ENCODE data around the gene ZNRF3.

The ZNRF3 gene

GRCh38 chr22:28914201-28914600 is 30.8 kb downstream of the ZNRF3 start:
- no peak for DNase-seq (ENCODE audit: insufficient read length, low spot score)
- no peak for FAIRE-seq
- TF ChIP-seq POLR2A (IDR thresholded peaks at IDR 0.05; ENCODE audit: low read depth, low read length) (no peak), POU2F2 (IDR thresholded peaks at IDR 0.05; ENCODE audit: low read depth, low read length) (no peak), PAX5 (IDR thresholded peaks at IDR 0.05; ENCODE audit: insufficient read depth, low read length, severe bottlenecking) (no peak), TAF1 (IDR thresholded peaks at IDR 0.05; ENCODE audit: low read depth, low read length) (no peak), POLR2AphosphoS5 (IDR thresholded peaks at IDR 0.05; ENCODE audit: low read depth, low read length) (no peak), SPI1 (IDR thresholded peaks at IDR 0.05; ENCODE audit: low read depth, low read length) (no peak)

DNA sequence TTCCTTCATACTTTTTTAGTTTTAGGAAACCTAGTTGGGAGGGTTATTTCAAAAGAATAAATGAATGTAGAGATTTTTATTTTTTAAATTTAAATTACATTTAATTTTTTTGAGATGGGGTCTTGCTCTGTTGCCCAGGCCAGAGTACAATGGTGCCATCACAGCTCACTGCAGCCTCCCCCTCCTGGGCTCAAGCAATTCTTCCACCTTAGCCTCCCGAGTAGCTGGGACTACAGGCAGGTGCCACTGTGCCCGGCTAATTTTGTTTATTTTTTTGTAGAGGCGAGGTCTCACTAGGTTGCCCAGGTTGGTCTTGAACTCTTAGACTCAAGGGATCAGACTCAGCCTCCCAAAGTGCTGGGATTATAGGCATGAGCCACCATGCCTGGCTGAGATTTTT is 32.6 kb downstream of the ZNRF3 start:
- no peak for DNase-seq (ENCODE audit: insufficient read length, low spot score)
- FAIRE-seq: no peak
- no peak for TF ChIP-seq POU2F2 (IDR thresholded peaks at IDR 0.05; ENCODE audit: low read depth, low read length)
- no peak for TF ChIP-seq TAF1 (IDR thresholded peaks at IDR 0.05; ENCODE audit: low read depth, low read length)
- no peak for TF ChIP-seq POLR2AphosphoS5 (IDR thresholded peaks at IDR 0.05; ENCODE audit: low read depth, low read length)
- no peak for TF ChIP-seq SPI1 (IDR thresholded peaks at IDR 0.05; ENCODE audit: low read depth, low read length)
- no peak for TF ChIP-seq PAX5 (IDR thresholded peaks at IDR 0.05; ENCODE audit: insufficient read depth, low read length, severe bottlenecking)
- no peak for TF ChIP-seq POLR2A (IDR thresholded peaks at IDR 0.05; ENCODE audit: low read depth, low read length)

DNA sequence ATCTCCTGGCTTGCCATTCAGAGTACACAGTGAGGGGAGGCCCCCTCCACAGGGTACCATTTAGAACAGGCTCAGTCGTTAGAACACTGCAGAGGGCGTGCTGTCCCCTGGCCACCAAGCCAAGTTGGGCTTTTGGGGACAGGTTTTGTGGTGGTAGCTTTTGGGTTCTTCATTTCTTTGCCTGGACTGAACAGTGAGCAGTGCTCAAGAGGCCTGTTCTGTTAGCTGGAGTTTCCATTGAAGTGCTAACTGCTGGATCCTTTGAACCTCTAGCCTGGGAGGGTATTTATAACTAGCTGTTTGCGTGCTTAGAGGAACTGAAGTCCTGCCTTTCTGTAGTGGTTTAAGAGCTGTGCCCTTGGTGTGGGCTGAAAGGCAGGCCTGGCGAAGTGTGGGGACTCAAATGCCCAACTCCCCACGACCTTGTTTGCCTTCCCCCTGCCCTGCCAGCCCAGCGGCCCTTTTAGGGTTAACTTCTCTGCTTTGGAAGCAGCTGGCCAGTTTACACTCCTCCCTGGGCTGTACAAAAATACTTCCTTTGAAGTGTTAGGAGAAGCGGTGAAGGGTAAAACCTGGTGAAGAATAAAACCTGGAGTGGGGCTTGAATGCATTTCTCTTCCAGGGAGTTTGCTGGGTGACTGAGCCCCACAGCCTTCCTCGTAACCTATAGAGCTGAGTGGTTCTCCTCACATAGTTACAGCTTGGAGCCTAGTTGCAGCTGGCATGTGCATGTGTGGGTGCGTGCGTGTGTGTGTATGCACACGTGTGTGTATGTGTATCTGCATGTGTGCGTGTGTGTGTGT is 34.6 kb downstream of the ZNRF3 start:
- DNase-seq (ENCODE audit: insufficient read length, low spot score): no peak
- no peak for FAIRE-seq
- TF ChIP-seq POLR2AphosphoS5 (IDR thresholded peaks at IDR 0.05; ENCODE audit: low read depth, low read length): no peak
- TF ChIP-seq TAF1 (IDR thresholded peaks at IDR 0.05; ENCODE audit: low read depth, low read length): no peak
- no peak for TF ChIP-seq POLR2A (IDR thresholded peaks at IDR 0.05; ENCODE audit: low read depth, low read length)
- TF ChIP-seq POU2F2 (IDR thresholded peaks at IDR 0.05; ENCODE audit: low read depth, low read length): no peak
- TF ChIP-seq SPI1 (IDR thresholded peaks at IDR 0.05; ENCODE audit: low read depth, low read length): no peak
- no peak for TF ChIP-seq PAX5 (IDR thresholded peaks at IDR 0.05; ENCODE audit: insufficient read depth, low read length, severe bottlenecking)

GRCh38 chr22:28918550-28919271 is 35.3 kb downstream of the ZNRF3 start:
- TF ChIP-seq POU2F2 (IDR thresholded peaks at IDR 0.05; ENCODE audit: low read depth, low read length) (no peak), TAF1 (IDR thresholded peaks at IDR 0.05; ENCODE audit: low read depth, low read length) (no peak), POLR2AphosphoS5 (IDR thresholded peaks at IDR 0.05; ENCODE audit: low read depth, low read length) (no peak), PAX5 (IDR thresholded peaks at IDR 0.05; ENCODE audit: insufficient read depth, low read length, severe bottlenecking) (no peak), SPI1 (IDR thresholded peaks at IDR 0.05; ENCODE audit: low read depth, low read length) (no peak), POLR2A (IDR thresholded peaks at IDR 0.05; ENCODE audit: low read depth, low read length) (no peak)
- FAIRE-seq: no peak
- DNase-seq (ENCODE audit: insufficient read length, low spot score): no peak

GRCh38 chr22:28920757-28921584 is 37.6 kb downstream of the ZNRF3 start:
- TF ChIP-seq POLR2A (IDR thresholded peaks at IDR 0.05; ENCODE audit: low read depth, low read length) (no peak), PAX5 (IDR thresholded peaks at IDR 0.05; ENCODE audit: insufficient read depth, low read length, severe bottlenecking) (no peak), POU2F2 (IDR thresholded peaks at IDR 0.05; ENCODE audit: low read depth, low read length) (no peak), TAF1 (IDR thresholded peaks at IDR 0.05; ENCODE audit: low read depth, low read length) (no peak), SPI1 (IDR thresholded peaks at IDR 0.05; ENCODE audit: low read depth, low read length) (no peak)
- no peak for DNase-seq (ENCODE audit: insufficient read length, low spot score)
- FAIRE-seq: no peak

DNA sequence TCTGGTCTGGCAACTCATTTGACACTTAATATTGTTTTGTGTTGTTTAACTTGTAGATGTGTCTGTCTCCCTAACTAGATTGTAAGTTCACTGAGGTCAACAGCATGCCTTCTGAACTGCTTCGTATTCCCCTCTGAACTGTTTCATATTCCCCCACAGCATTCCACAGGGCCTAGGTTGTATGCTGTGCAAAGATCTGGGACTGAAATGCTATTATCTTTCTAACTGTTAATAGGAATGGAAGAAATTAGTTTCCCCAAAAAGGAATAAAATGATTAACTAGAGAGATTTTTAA is 38.2 kb downstream of the ZNRF3 start:
- no peak for TF ChIP-seq PAX5 (IDR thresholded peaks at IDR 0.05; ENCODE audit: insufficient read depth, low read length, severe bottlenecking)
- no peak for FAIRE-seq
- no peak for DNase-seq (ENCODE audit: insufficient read length, low spot score)

DNA sequence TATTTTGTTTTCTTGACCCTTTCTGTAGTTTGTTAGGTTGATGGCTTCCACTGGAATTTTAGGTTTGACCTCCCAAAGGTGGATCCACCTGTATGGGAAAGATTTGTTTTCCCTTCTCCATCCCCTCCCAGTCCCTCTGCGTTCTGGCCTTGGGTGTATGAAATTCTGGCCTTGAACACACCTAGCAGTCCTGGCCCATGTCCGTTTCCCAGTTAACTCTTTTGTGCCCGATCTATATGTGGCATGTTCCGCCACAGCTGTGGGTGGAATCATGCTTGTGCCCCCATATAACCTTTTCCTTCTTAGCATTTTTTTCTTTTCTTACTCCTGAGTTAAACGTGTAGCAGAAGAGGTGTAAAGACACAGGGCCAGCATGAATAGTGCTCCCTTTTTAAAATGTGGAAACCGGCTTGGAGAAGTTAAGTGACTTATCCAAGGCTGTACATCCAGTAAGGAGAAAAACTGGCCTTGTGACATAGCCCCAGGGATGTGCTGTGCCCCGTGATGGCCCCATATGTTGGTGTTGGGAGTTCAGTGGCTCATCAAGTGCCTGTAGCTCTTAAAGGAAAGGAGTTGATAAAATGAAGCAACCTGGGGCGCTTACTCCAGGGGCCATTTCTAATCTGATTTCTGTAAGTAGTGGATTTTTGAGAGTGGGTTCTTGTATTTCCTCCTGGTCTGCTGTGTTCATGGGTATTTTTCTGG is 39.3 kb downstream of the ZNRF3 start:
- TF ChIP-seq POLR2A (IDR thresholded peaks at IDR 0.05; ENCODE audit: low read depth, low read length): no peak
- no peak for TF ChIP-seq TAF1 (IDR thresholded peaks at IDR 0.05; ENCODE audit: low read depth, low read length)
- DNase-seq (ENCODE audit: insufficient read length, low spot score) (no peak), FAIRE-seq (no peak)

GRCh38 chr22:28923826-28924732 is 40.7 kb downstream of the ZNRF3 start:
- TF ChIP-seq TAF1 (IDR thresholded peaks at IDR 0.05; ENCODE audit: low read depth, low read length) (no peak), SPI1 (IDR thresholded peaks at IDR 0.05; ENCODE audit: low read depth, low read length) (no peak), POLR2A (IDR thresholded peaks at IDR 0.05; ENCODE audit: low read depth, low read length) (no peak), POLR2AphosphoS5 (IDR thresholded peaks at IDR 0.05; ENCODE audit: low read depth, low read length) (no peak), POU2F2 (IDR thresholded peaks at IDR 0.05; ENCODE audit: low read depth, low read length) (no peak), PAX5 (IDR thresholded peaks at IDR 0.05; ENCODE audit: insufficient read depth, low read length, severe bottlenecking) (no peak)
- no peak for FAIRE-seq
- no peak for DNase-seq (ENCODE audit: insufficient read length, low spot score)
